ENCODE results near the gene PIPOX.

PIPOX gene

GRCh38 chr17:29076087-29076486, 33.1 kb downstream of the PIPOX start:
- Histone ChIP-seq H3K4me3 (ENCODE audit: low read depth, low read length) (no peak overlapping the region), H3K27ac (ENCODE audit: low read depth, low read length) (no peak overlapping the region), H3K9me3 (ENCODE audit: control insufficient read depth, insufficient read depth, low read depth, low read length) (no peaks in the 10 kb centered on the region), H3K9ac (ENCODE audit: low read length) (no peak overlapping the region), H3K36me3 (ENCODE audit: control insufficient read depth, insufficient read depth, low read length) (peaks cover 15% of the 10 kb centered on the region), H3K27me3 (ENCODE audit: control insufficient read depth, insufficient read depth, low read length) (no peaks in the 10 kb centered on the region), H3K4me1 (ENCODE audit: control insufficient read depth, insufficient read depth, low read length) (peaks cover 19% of the 10 kb centered on the region)

- Histone ChIP-seq H3K9me3 (ENCODE audit: control insufficient read depth, insufficient read depth, low read depth, low read length) (no peaks in the 10 kb centered on the region), H3K9ac (ENCODE audit: low read length) (no peak overlapping the region), H3K36me3 (ENCODE audit: control insufficient read depth, insufficient read depth, low read length) (peaks cover 19% of the 10 kb centered on the region), H3K4me1 (ENCODE audit: control insufficient read depth, insufficient read depth, low read length) (peaks cover 19% of the 10 kb centered on the region), H3K27ac (ENCODE audit: low read depth, low read length) (no peak overlapping the region), H3K27me3 (ENCODE audit: control insufficient read depth, insufficient read depth, low read length) (no peaks in the 10 kb centered on the region), H3K4me3 (ENCODE audit: low read depth, low read length) (no peak overlapping the region)
These were observed 33.8 kb downstream of the PIPOX start for GRCh38 chr17:29076722-29077121.

- Histone ChIP-seq H3K36me3 (ENCODE audit: control insufficient read depth, insufficient read depth, low read length) (peaks cover 23% of the 10 kb centered on the region), H3K9ac (ENCODE audit: low read length) (no peak overlapping the region), H3K4me1 (ENCODE audit: control insufficient read depth, insufficient read depth, low read length) (peaks cover 19% of the 10 kb centered on the region)
These were observed 34.4 kb downstream of the PIPOX start for GRCh38 chr17:29077320-29077719.

GRCh38 chr17:29078183-29079045, 35.5 kb downstream of the PIPOX start:
- Histone ChIP-seq H3K36me3 (ENCODE audit: control insufficient read depth, insufficient read depth, low read length) (peaks cover 27% of the 10 kb centered on the region), H3K9ac (ENCODE audit: low read length) (no peak overlapping the region), H3K4me1 (ENCODE audit: control insufficient read depth, insufficient read depth, low read length) (peaks cover 16% of the 10 kb centered on the region), H3K27ac (ENCODE audit: low read depth, low read length) (no peak overlapping the region), H3K9me3 (ENCODE audit: control insufficient read depth, insufficient read depth, low read depth, low read length) (no peaks in the 10 kb centered on the region), H3K27me3 (ENCODE audit: control insufficient read depth, insufficient read depth, low read length) (no peaks in the 10 kb centered on the region), H3K4me3 (ENCODE audit: low read depth, low read length) (no peak overlapping the region)

More at GRCh38 chr17:29077320-29077719, 34.4 kb downstream of the PIPOX start:
- Histone ChIP-seq H3K4me3 (ENCODE audit: low read depth, low read length) (no peak overlapping the region), H3K9me3 (ENCODE audit: control insufficient read depth, insufficient read depth, low read depth, low read length) (no peaks in the 10 kb centered on the region), H3K27ac (ENCODE audit: low read depth, low read length) (no peak overlapping the region), H3K27me3 (ENCODE audit: control insufficient read depth, insufficient read depth, low read length) (no peaks in the 10 kb centered on the region)

- Histone ChIP-seq H3K27ac (ENCODE audit: low read depth, low read length) (no peak overlapping the region), H3K36me3 (ENCODE audit: control insufficient read depth, insufficient read depth, low read length) (peaks cover 31% of the 10 kb centered on the region), H3K4me3 (ENCODE audit: low read depth, low read length) (no peak overlapping the region), H3K9ac (ENCODE audit: low read length) (no peak overlapping the region), H3K27me3 (ENCODE audit: control insufficient read depth, insufficient read depth, low read length) (no peaks in the 10 kb centered on the region), H3K9me3 (ENCODE audit: control insufficient read depth, insufficient read depth, low read depth, low read length) (no peaks in the 10 kb centered on the region), H3K4me1 (ENCODE audit: control insufficient read depth, insufficient read depth, low read length) (peaks cover 16% of the 10 kb centered on the region)
These were observed 36.5 kb downstream of the PIPOX start for GRCh38 chr17:29079433-29079832.

- peaks cover 31% of the 10 kb centered on the region for H3K36me3 ChIP-seq (ENCODE audit: control insufficient read depth, insufficient read depth, low read length)
- no peak overlapping the region for H3K27ac ChIP-seq (ENCODE audit: low read depth, low read length)
- no peak overlapping the region for H3K4me3 ChIP-seq (ENCODE audit: low read depth, low read length)
- H3K4me1 ChIP-seq (ENCODE audit: control insufficient read depth, insufficient read depth, low read length): peaks cover 20% of the 10 kb centered on the region
- H3K9me3 ChIP-seq (ENCODE audit: control insufficient read depth, insufficient read depth, low read depth, low read length): no peaks in the 10 kb centered on the region
- no peaks in the 10 kb centered on the region for H3K27me3 ChIP-seq (ENCODE audit: control insufficient read depth, insufficient read depth, low read length)
- no peak overlapping the region for H3K9ac ChIP-seq (ENCODE audit: low read length)
These were observed 36.9 kb downstream of the PIPOX start for GRCh38 chr17:29079887-29080286.

GRCh38 chr17:29080323-29080722, 37.4 kb downstream of the PIPOX start:
- no peaks in the 10 kb centered on the region for H3K27me3 ChIP-seq (ENCODE audit: control insufficient read depth, insufficient read depth, low read length)
- peaks cover 33% of the 10 kb centered on the region for H3K36me3 ChIP-seq (ENCODE audit: control insufficient read depth, insufficient read depth, low read length)
- peaks cover 25% of the 10 kb centered on the region for H3K4me1 ChIP-seq (ENCODE audit: control insufficient read depth, insufficient read depth, low read length)
- H3K9ac ChIP-seq (ENCODE audit: low read length): no peak overlapping the region
- no peak overlapping the region for H3K4me3 ChIP-seq (ENCODE audit: low read depth, low read length)
- H3K27ac ChIP-seq (ENCODE audit: low read depth, low read length): no peak overlapping the region
- no peaks in the 10 kb centered on the region for H3K9me3 ChIP-seq (ENCODE audit: control insufficient read depth, insufficient read depth, low read depth, low read length)

GRCh38 chr17:29080965-29081364, 38.0 kb downstream of the PIPOX start:
- no peak overlapping the region for H3K4me3 ChIP-seq (ENCODE audit: low read depth, low read length)
- no peak overlapping the region for H3K27ac ChIP-seq (ENCODE audit: low read depth, low read length)
- peaks cover 38% of the 10 kb centered on the region for H3K36me3 ChIP-seq (ENCODE audit: control insufficient read depth, insufficient read depth, low read length)
- no peaks in the 10 kb centered on the region for H3K27me3 ChIP-seq (ENCODE audit: control insufficient read depth, insufficient read depth, low read length)
- no peaks in the 10 kb centered on the region for H3K9me3 ChIP-seq (ENCODE audit: control insufficient read depth, insufficient read depth, low read depth, low read length)
- H3K9ac ChIP-seq (ENCODE audit: low read length): no peak overlapping the region
- peaks cover 28% of the 10 kb centered on the region for H3K4me1 ChIP-seq (ENCODE audit: control insufficient read depth, insufficient read depth, low read length)

- no peaks in the 10 kb centered on the region for H3K9me3 ChIP-seq (ENCODE audit: control insufficient read depth, insufficient read depth, low read depth, low read length)
- peaks cover 31% of the 10 kb centered on the region for H3K4me1 ChIP-seq (ENCODE audit: control insufficient read depth, insufficient read depth, low read length)
- no peak overlapping the region for H3K27ac ChIP-seq (ENCODE audit: low read depth, low read length)
- H3K4me3 ChIP-seq (ENCODE audit: low read depth, low read length): no peak overlapping the region
- no peak overlapping the region for H3K9ac ChIP-seq (ENCODE audit: low read length)
- no peaks in the 10 kb centered on the region for H3K27me3 ChIP-seq (ENCODE audit: control insufficient read depth, insufficient read depth, low read length)
- H3K36me3 ChIP-seq (ENCODE audit: control insufficient read depth, insufficient read depth, low read length): peaks cover 43% of the 10 kb centered on the region
These were observed 41.7 kb downstream of the PIPOX start for GRCh38 chr17:29084541-29085146.

GRCh38 chr17:29085223-29085622, 42.3 kb downstream of the PIPOX start:
- no peaks in the 10 kb centered on the region for H3K9me3 ChIP-seq (ENCODE audit: control insufficient read depth, insufficient read depth, low read depth, low read length)
- no peaks in the 10 kb centered on the region for H3K27me3 ChIP-seq (ENCODE audit: control insufficient read depth, insufficient read depth, low read length)
- peaks cover 31% of the 10 kb centered on the region for H3K4me1 ChIP-seq (ENCODE audit: control insufficient read depth, insufficient read depth, low read length)
- no peak overlapping the region for H3K27ac ChIP-seq (ENCODE audit: low read depth, low read length)
- H3K36me3 ChIP-seq (ENCODE audit: control insufficient read depth, insufficient read depth, low read length): peaks cover 45% of the 10 kb centered on the region
- H3K9ac ChIP-seq (ENCODE audit: low read length): no peak overlapping the region
- H3K4me3 ChIP-seq (ENCODE audit: low read depth, low read length): no peak overlapping the region

- H3K27me3 ChIP-seq (ENCODE audit: control insufficient read depth, insufficient read depth, low read length): no peaks in the 10 kb centered on the region
- H3K9me3 ChIP-seq (ENCODE audit: control insufficient read depth, insufficient read depth, low read depth, low read length): no peaks in the 10 kb centered on the region
- peaks cover 31% of the 10 kb centered on the region for H3K4me1 ChIP-seq (ENCODE audit: control insufficient read depth, insufficient read depth, low read length)
- H3K36me3 ChIP-seq (ENCODE audit: control insufficient read depth, insufficient read depth, low read length): peaks cover 50% of the 10 kb centered on the region
- H3K27ac ChIP-seq (ENCODE audit: low read depth, low read length): no peak overlapping the region
- H3K4me3 ChIP-seq (ENCODE audit: low read depth, low read length): no peak overlapping the region
- no peak overlapping the region for H3K9ac ChIP-seq (ENCODE audit: low read length)
These were observed 43.8 kb downstream of the PIPOX start for GRCh38 chr17:29086628-29087332.

Data from HUES6 (cell line).